ENCODE results near the gene PHOX2A. TPM values are rescaled to one million over a fixed set of nuclear protein-coding genes. Genes with fewer than 3 reads are reported as not detected.
"Not testable (repeated sequence)": the region's sequence is repeated elsewhere in the genome, so short reads cannot be mapped to it uniquely, and the experiment has no call there.

The PHOX2A gene
- polyA plus RNA-seq, 3 donors, result not detected

- DNase-seq, result no peak
- Histone ChIP-seq H3K36me3 (replicated peaks in 1 of 2; ENCODE audit: control insufficient read depth in 1 of 2, insufficient read depth in 2 of 2, low read length in 2 of 2) (no peaks in the 10 kb centered on the region), H2AFZ (ENCODE audit: insufficient read depth, low read depth, low read length, poor library complexity, severe bottlenecking) (no peak overlapping the region), H3K9me3 (replicated peaks in 1 of 2; ENCODE audit: control insufficient read depth in 1 of 2, insufficient read depth in 1 of 2, low read length in 2 of 2) (no peaks in the 10 kb centered on the region), H4K20me1 (ENCODE audit: insufficient read depth, low read length) (no peaks in the 10 kb centered on the region), H3K27ac (ENCODE audit: low read depth in 1 of 2, low read length in 2 of 2) (peak overlapping the region in 1 of 2 donors; percentile 64), H3K4me3 (replicated peaks in 1 of 3; ENCODE audit: low read depth in 2 of 3, low read length in 3 of 3) (no peak overlapping the region), H3K9ac (ENCODE audit: insufficient read depth, low read length, poor library complexity, severe bottlenecking) (no peak overlapping the region), H3K27me3 (ENCODE audit: control insufficient read depth in 2 of 2, insufficient read depth in 2 of 2, low read length in 2 of 2) (no peaks in the 10 kb centered on the region), H3K4me1 (ENCODE audit: control insufficient read depth in 1 of 2, insufficient read depth in 2 of 2, low read length in 2 of 2) (peaks cover 31 to 46% of the 10 kb centered on the region in 2 donors), H3K4me2 (replicated peaks; ENCODE audit: extremely low read depth, low read length, poor library complexity, severe bottlenecking) (no peak overlapping the region), H3K79me2 (ENCODE audit: insufficient read depth, low read length) (no peaks in the 10 kb centered on the region)
- H3K36me3 Mint-ChIP-seq, result no peaks in the 10 kb centered on the region
- H3K9me3 Mint-ChIP-seq, result no peaks in the 10 kb centered on the region
- no peak for TF ChIP-seq CTCF (IDR thresholded peaks at IDR 0.05)
- peaks cover 46% of the 10 kb centered on the region for H3K4me1 Mint-ChIP-seq
- no peak overlapping the region for H3K4me3 Mint-ChIP-seq
- peak overlapping the region in 4 of 7 donors; percentile 85 to 94 (median 91) for H3K27ac Mint-ChIP-seq
- peaks cover 2 to 7% (median 2%) of the 10 kb centered on the region in 3 donors for H3K27me3 Mint-ChIP-seq (ENCODE audit: low read depth in 3 of 3)
- intact Hi-C loops (cut with micrococcal nuclease), result loop anchor here in 1 of 2 donors (5.0 kb wide), 1 partner anchor 50 kb away; the partner anchor contains the start of gene INPPL1
- WGBS (ENCODE audit: insufficient coverage), result no CpG with 5 or more reads among the region's 1 CpG
Measured at GRCh38 chr11:72271980-72272379, 28.0 kb upstream of the PHOX2A start.

GRCh38 chr11:72267956-72268617 lies 24.1 kb upstream of the PHOX2A start:
- peak overlapping the region in 1 of 7 donors; percentile 4 for H3K27ac Mint-ChIP-seq
- Histone ChIP-seq H3K4me2 (replicated peaks; ENCODE audit: extremely low read depth, low read length, poor library complexity, severe bottlenecking) (no peak overlapping the region), H3K4me1 (ENCODE audit: control insufficient read depth in 1 of 2, insufficient read depth in 2 of 2, low read length in 2 of 2) (peaks cover 26 to 39% of the 10 kb centered on the region in 2 donors), H3K9ac (ENCODE audit: insufficient read depth, low read length, poor library complexity, severe bottlenecking) (no peak overlapping the region), H3K27ac (ENCODE audit: low read depth in 1 of 2, low read length in 2 of 2) (no peak overlapping the region), H4K20me1 (ENCODE audit: insufficient read depth, low read length) (no peaks in the 10 kb centered on the region), H3K79me2 (ENCODE audit: insufficient read depth, low read length) (no peaks in the 10 kb centered on the region), H3K9me3 (replicated peaks in 1 of 2; ENCODE audit: control insufficient read depth in 1 of 2, insufficient read depth in 1 of 2, low read length in 2 of 2) (no peaks in the 10 kb centered on the region), H2AFZ (ENCODE audit: insufficient read depth, low read depth, low read length, poor library complexity, severe bottlenecking) (no peak overlapping the region), H3K36me3 (replicated peaks in 1 of 2; ENCODE audit: control insufficient read depth in 1 of 2, insufficient read depth in 2 of 2, low read length in 2 of 2) (no peaks in the 10 kb centered on the region), H3K4me3 (replicated peaks in 1 of 3; ENCODE audit: low read depth in 2 of 3, low read length in 3 of 3) (no peak overlapping the region), H3K27me3 (ENCODE audit: control insufficient read depth in 2 of 2, insufficient read depth in 2 of 2, low read length in 2 of 2) (no peaks in the 10 kb centered on the region)
- H3K9me3 Mint-ChIP-seq, result peaks cover 3 to 12% (median 6%) of the 10 kb centered on the region in 7 donors
- TF ChIP-seq CTCF (IDR thresholded peaks at IDR 0.05), result no peak
- intact Hi-C loops (cut with micrococcal nuclease), result no loop called here
- H3K27me3 Mint-ChIP-seq (ENCODE audit: low read depth in 3 of 3), result peaks cover 2 to 4% (median 2%) of the 10 kb centered on the region in 3 donors
- DNase-seq, result no peak
- H3K4me1 Mint-ChIP-seq, result peaks cover 41% of the 10 kb centered on the region
- H3K36me3 Mint-ChIP-seq, result peaks cover 0 to 2% of the 10 kb centered on the region in 2 donors
- 100% methylated on average over 1 of the region's 2 CpGs for WGBS (ENCODE audit: insufficient coverage)
- H3K4me3 Mint-ChIP-seq, result no peak overlapping the region

- H3K9me3 ChIP-seq (replicated peaks in 1 of 2; ENCODE audit: control insufficient read depth in 1 of 2, insufficient read depth in 1 of 2, low read length in 2 of 2); H3K9ac ChIP-seq (ENCODE audit: insufficient read depth, low read length, poor library complexity, severe bottlenecking); H3K4me3 ChIP-seq (replicated peaks in 1 of 3; ENCODE audit: low read depth in 2 of 3, low read length in 3 of 3); H3K4me3 Mint-ChIP-seq; H3K27me3 ChIP-seq (ENCODE audit: control insufficient read depth in 2 of 2, insufficient read depth in 2 of 2, low read length in 2 of 2); H3K79me2 ChIP-seq (ENCODE audit: insufficient read depth, low read length); H3K36me3 Mint-ChIP-seq; H3K27ac ChIP-seq (ENCODE audit: low read depth in 1 of 2, low read length in 2 of 2); H3K27me3 Mint-ChIP-seq (ENCODE audit: low read depth in 3 of 3); H2AFZ ChIP-seq (ENCODE audit: insufficient read depth, low read depth, low read length, poor library complexity, severe bottlenecking); H3K4me2 ChIP-seq (replicated peaks; ENCODE audit: extremely low read depth, low read length, poor library complexity, severe bottlenecking); H3K36me3 ChIP-seq (replicated peaks in 1 of 2; ENCODE audit: control insufficient read depth in 1 of 2, insufficient read depth in 2 of 2, low read length in 2 of 2); DNase-seq; intact Hi-C loops (cut with micrococcal nuclease); H4K20me1 ChIP-seq (ENCODE audit: insufficient read depth, low read length): not testable (repeated sequence)
- Mint-ChIP-seq H3K9me3 (peaks cover 3 to 12% (median 6%) of the 10 kb centered on the region in 7 donors), H3K27ac (peak overlapping the region in 1 of 7 donors; percentile 30), H3K4me1 (peaks cover 40% of the 10 kb centered on the region)
- WGBS (ENCODE audit: insufficient coverage), result 67% methylated on average over 1 of the region's 5 CpGs
- H3K4me1 ChIP-seq (ENCODE audit: control insufficient read depth in 1 of 2, insufficient read depth in 2 of 2, low read length in 2 of 2), result peaks cover 27 to 36% of the 10 kb centered on the region in 2 donors
Measured at GRCh38 chr11:72266960-72267359, 23.0 kb upstream of the PHOX2A start.
